DMS79 treated with DMSO at 0.1 percent for 48 hours (cell line): ENCODE results near the gene B3GNT9.
A peak's percentile ranks its signal among the peaks of the same experiment; 100 is the strongest.

Experiments used
- DNase-seq: peaks from one replicate; lab custom pipeline; 2025; lab: John Stamatoyannopoulos, UW

Gene B3GNT9

GRCh38 chr16:67184995-67185650 lies 34.3 kb upstream of the B3GNT9 start:
- peak; percentile 59 for DNase-seq

- DNase-seq, result no peak
Measured at GRCh38 chr16:67184453-67184994, 33.7 kb upstream of the B3GNT9 start.

- DNase-seq, result peak; percentile 88
Measured at GRCh38 chr16:67183627-67184452, 33.0 kb upstream of the B3GNT9 start, which contains the start of gene MATCAP1. Gene MATCAP1 (minus strand): TSS chr16:67183963. CDS start chr16:67180610, 3,353 bp downstream.

GRCh38 chr16:67183284-67183626 lies 32.5 kb upstream of the B3GNT9 start:
- no peak for DNase-seq

- no peak for DNase-seq
Measured at GRCh38 chr16:67182288-67182687, 31.5 kb upstream of the B3GNT9 start.

GRCh38 chr16:67181346-67181745 lies 30.5 kb upstream of the B3GNT9 start:
- DNase-seq, result no peak

- no peak for DNase-seq
Measured at GRCh38 chr16:67180166-67180565, 29.4 kb upstream of the B3GNT9 start.

- DNase-seq, result no peak
Measured at GRCh38 chr16:67179421-67180080, 28.8 kb upstream of the B3GNT9 start.

GRCh38 chr16:67177743-67178699 lies 27.2 kb upstream of the B3GNT9 start:
- peak; percentile 60 for DNase-seq

GRCh38 chr16:67176662-67177061 lies 25.9 kb upstream of the B3GNT9 start:
- DNase-seq, result no peak

GRCh38 chr16:67174706-67175231 lies 24.0 kb upstream of the B3GNT9 start:
- DNase-seq, result no peak

GRCh38 chr16:67173808-67174705 lies 23.3 kb upstream of the B3GNT9 start:
- peak; percentile 45 for DNase-seq

- DNase-seq, result no peak
Measured at GRCh38 chr16:67173323-67173722, 22.5 kb upstream of the B3GNT9 start.

- no peak for DNase-seq
Measured at GRCh38 chr16:67170949-67171649, 20.3 kb upstream of the B3GNT9 start.

GRCh38 chr16:67170168-67170948 lies 19.6 kb upstream of the B3GNT9 start, which contains the start of gene NOL3:
Gene NOL3 (plus strand): TSS chr16:67170538.
- peak; percentile 41 for DNase-seq

- DNase-seq, result peak; percentile 5
Measured at GRCh38 chr16:67169642-67170167, 18.9 kb upstream of the B3GNT9 start.

GRCh38 chr16:67169011-67169451 lies 18.2 kb upstream of the B3GNT9 start:
- DNase-seq, result no peak

GRCh38 chr16:67167588-67167987 lies 16.8 kb upstream of the B3GNT9 start:
- no peak for DNase-seq
